NCI-H748 (cell line): ENCODE data around the gene C11orf52.
"Not testable (repeated sequence)": the region's sequence is repeated elsewhere in the genome, so short reads cannot be mapped to it uniquely, and the experiment has no call there.

Experiments used
- DNase-seq: peaks from one replicate; lab custom pipeline; 2025; ENCODE audit not compliant: unreplicated experiment; lab: John Stamatoyannopoulos, UW

Gene C11orf52

GRCh38 chr11:111912535-111912934 is 6.2 kb upstream of the C11orf52 start, which contains the start of gene HSPB2:
Gene HSPB2, plus strand, starts transcription at chr11:111912734. Its CDS starts 96 bp downstream, at chr11:111912830.
- no peak for DNase-seq

- no peak for DNase-seq
Observed at GRCh38 chr11:111913031-111913861, 5.5 kb upstream of the C11orf52 start.

- DNase-seq, result no peak
Observed at GRCh38 chr11:111913997-111914396, 4.7 kb upstream of the C11orf52 start.

GRCh38 chr11:111916768-111917167 is 1.9 kb upstream of the C11orf52 start:
- DNase-seq, result no peak

GRCh38 chr11:111917312-111917711 is 1.4 kb upstream of the C11orf52 start:
- DNase-seq, result no peak

GRCh38 chr11:111917788-111918187 is 925 bp upstream of the C11orf52 start:
- no peak for DNase-seq

GRCh38 chr11:111920908-111921307 is 2.2 kb downstream of the C11orf52 start:
- no peak for DNase-seq

GRCh38 chr11:111921541-111922230 is 3.0 kb downstream of the C11orf52 start:
- DNase-seq, result no peak

GRCh38 chr11:111922803-111923202 is 4.1 kb downstream of the C11orf52 start:
- DNase-seq, result no peak

- no peak for DNase-seq
Observed at GRCh38 chr11:111923351-111923788, 4.7 kb downstream of the C11orf52 start.

GRCh38 chr11:111923951-111924350 is 5.2 kb downstream of the C11orf52 start:
- DNase-seq, result no peak

GRCh38 chr11:111925953-111926352 is 7.2 kb downstream of the C11orf52 start:
- no peak for DNase-seq

- DNase-seq, result peak; percentile 95
Observed at GRCh38 chr11:111926505-111927391, 8.0 kb downstream of the C11orf52 start.

- DNase-seq, result no peak
Observed at GRCh38 chr11:111930472-111930871, 11.8 kb downstream of the C11orf52 start.

GRCh38 chr11:111932611-111932950 is 13.9 kb downstream of the C11orf52 start:
- no peak for DNase-seq

- DNase-seq, result not testable (repeated sequence)
Observed at GRCh38 chr11:111933176-111933575, 14.5 kb downstream of the C11orf52 start.

GRCh38 chr11:111933872-111934271 is 15.2 kb downstream of the C11orf52 start:
- no peak for DNase-seq

- no peak for DNase-seq
Observed at GRCh38 chr11:111934306-111934705, 15.6 kb downstream of the C11orf52 start.

GRCh38 chr11:111935317-111936039 is 16.8 kb downstream of the C11orf52 start:
- DNase-seq, result no peak

- no peak for DNase-seq
Observed at GRCh38 chr11:111936040-111936540, 17.4 kb downstream of the C11orf52 start.

GRCh38 chr11:111937461-111937769 is 18.7 kb downstream of the C11orf52 start:
- DNase-seq, result no peak
